ENCODE results near the gene CAPN8.
A peak's percentile ranks its signal among the peaks of the same experiment; 100 is the strongest.

CAPN8 gene

GRCh38 chr1:223652436-223652941, 13.0 kb downstream of the CAPN8 start:
- DNase-seq: peak; percentile 75

- DNase-seq: no peak
These were observed 14.1 kb downstream of the CAPN8 start for GRCh38 chr1:223651291-223651991.

GRCh38 chr1:223650465-223650864, 15.0 kb downstream of the CAPN8 start:
- no peak for DNase-seq

GRCh38 chr1:223649222-223649621, 16.3 kb downstream of the CAPN8 start:
- DNase-seq: no peak

- DNase-seq: no peak
These were observed 18.3 kb downstream of the CAPN8 start for GRCh38 chr1:223647249-223647648.

GRCh38 chr1:223645903-223646302, 19.6 kb downstream of the CAPN8 start:
- no peak for DNase-seq

GRCh38 chr1:223642237-223642636, 23.3 kb downstream of the CAPN8 start:
- DNase-seq: no peak

GRCh38 chr1:223641523-223642039, 23.9 kb downstream of the CAPN8 start:
- no peak for DNase-seq

GRCh38 chr1:223639331-223639749, 26.2 kb downstream of the CAPN8 start:
- DNase-seq: no peak

- no peak for DNase-seq
These were observed 30.3 kb downstream of the CAPN8 start for GRCh38 chr1:223635236-223635635.

GRCh38 chr1:223634423-223634822, 31.1 kb downstream of the CAPN8 start:
- no peak for DNase-seq

GRCh38 chr1:223631956-223632355, 33.5 kb downstream of the CAPN8 start:
- no peak for DNase-seq

GRCh38 chr1:223631473-223631872, 34.0 kb downstream of the CAPN8 start:
- DNase-seq: no peak

- DNase-seq: no peak
These were observed 36.4 kb downstream of the CAPN8 start for GRCh38 chr1:223629126-223629457.

- peak; percentile 44 for DNase-seq
These were observed 37.0 kb downstream of the CAPN8 start for GRCh38 chr1:223628233-223629125.

- DNase-seq: no peak
These were observed 43.2 kb downstream of the CAPN8 start for GRCh38 chr1:223622132-223622842.

GRCh38 chr1:223621312-223621734, 44.2 kb downstream of the CAPN8 start:
- no peak for DNase-seq

- DNase-seq: no peak
These were observed 45.1 kb downstream of the CAPN8 start for GRCh38 chr1:223620297-223620897.

- no peak for DNase-seq
These were observed 46.8 kb downstream of the CAPN8 start for GRCh38 chr1:223618680-223619079.

GRCh38 chr1:223617323-223618070, 48.0 kb downstream of the CAPN8 start:
- DNase-seq: no peak

- DNase-seq: no peak
These were observed 48.9 kb downstream of the CAPN8 start for GRCh38 chr1:223616586-223616985.

- DNase-seq: no peak
These were observed 53.6 kb downstream of the CAPN8 start for GRCh38 chr1:223611936-223612335.

All from left hindlimb (tissue), 1 donor.